GM23338 (cell line): ENCODE measurements around the gene SUSD3. TPM values are rescaled to one million over a fixed set of nuclear protein-coding genes. Genes with fewer than 3 reads are reported as not detected.

ENCODE experiments used
- ATAC-seq: fragments of 200-7000 bp; cut with Tn5 transposase; 3 replicates; pipeline ENCODE4 v1.9.1; 2020
- DNase-seq: peaks from one replicate; pipeline ENCODE4 v3.0.0-alpha.2; 2015; ENCODE audit warnings: low spot score
- H2AFZ ChIP-seq: fragments of 200-600 bp; sonication (generic); 2 replicates; pipeline ENCODE4 v1.8.0; 2016; ENCODE audit warnings: antibody characterized with exemption, mild to moderate bottlenecking, moderate library complexity
- H3F3A ChIP-seq: fragments of 200-600 bp; sonication (generic); replicated peaks from 2 replicates; pipeline ENCODE4 v1.8.0; 2017; ENCODE audit warnings: antibody characterized with exemption, mixed run types, low read depth
- H3K27ac ChIP-seq: fragments of 200-600 bp; sonication (generic); 2 replicates; pipeline ENCODE4 v1.6.1; 2016; ENCODE audit warnings: low read depth
- H3K27me3 ChIP-seq: fragments of 200-600 bp; sonication (generic); 2 replicates; pipeline ENCODE4 v1.8.0; 2016; ENCODE audit warnings: mild to moderate bottlenecking, mixed run types, moderate library complexity; ENCODE audit not compliant: insufficient read depth
- H3K36me3 ChIP-seq: fragments of 200-600 bp; sonication (generic); 2 replicates; pipeline ENCODE4 v1.8.0; 2016; ENCODE audit warnings: mild to moderate bottlenecking; ENCODE audit not compliant: insufficient read depth
- H3K4me1 ChIP-seq: fragments of 200-600 bp; sonication (generic); 2 replicates; pipeline ENCODE4 v1.8.0; 2016; ENCODE audit warnings: mild to moderate bottlenecking, moderate library complexity; ENCODE audit not compliant: insufficient read depth
- H3K4me2 ChIP-seq: fragments of 200-600 bp; sonication (generic); 2 replicates; pipeline ENCODE4 v1.7.1; 2017; ENCODE audit warnings: mixed run types
- H3K4me3 ChIP-seq: fragments of 200-600 bp; sonication (generic); 2 replicates; pipeline ENCODE4 v1.6.1; 2016; ENCODE audit warnings: mixed run types
- H3K79me2 ChIP-seq: fragments of 200-600 bp; sonication (generic); replicated peaks from 2 replicates; pipeline ENCODE4 v1.8.0; 2017; ENCODE audit warnings: mild to moderate bottlenecking; ENCODE audit not compliant: insufficient read depth
- H3K9me2 ChIP-seq: fragments of 200-600 bp; sonication (generic); 2 replicates; pipeline ENCODE4 v1.8.0; 2017; ENCODE audit not compliant: insufficient read depth
- H4K20me1 ChIP-seq: fragments of 200-600 bp; sonication (generic); replicated peaks from 2 replicates; pipeline ENCODE4 v1.8.0; 2017; ENCODE audit warnings: mild to moderate bottlenecking; ENCODE audit not compliant: insufficient read depth
- H3K27ac Mint-ChIP-seq: 2 replicates; pipeline ENCODE4 v1.8.0; 2020; ENCODE audit warnings: inconsistent platforms, mild to moderate bottlenecking, moderate library complexity, mixed read lengths
- H3K27me3 Mint-ChIP-seq: 3 replicates; pipeline ENCODE4 v1.8.0; 2022; ENCODE audit warnings: low read depth, mild to moderate bottlenecking, moderate library complexity, mixed read lengths, inconsistent platforms; ENCODE audit not compliant: insufficient read depth, poor library complexity
- H3K36me3 Mint-ChIP-seq: 3 replicates; pipeline ENCODE4 v1.8.0; 2021; ENCODE audit warnings: low read depth, mild to moderate bottlenecking, inconsistent platforms, moderate library complexity, mixed read lengths
- H3K4me1 Mint-ChIP-seq: 3 replicates; pipeline ENCODE4 v1.8.0; 2020; ENCODE audit warnings: mild to moderate bottlenecking, inconsistent platforms, mixed read lengths
- H3K4me3 Mint-ChIP-seq: 3 replicates; pipeline ENCODE4 v1.8.0; 2021; ENCODE audit warnings: moderate library complexity, mild to moderate bottlenecking, inconsistent platforms, mixed read lengths
- H3K9me3 Mint-ChIP-seq: 3 replicates; pipeline ENCODE4 v1.8.0; 2020; ENCODE audit warnings: moderate library complexity, mild to moderate bottlenecking, inconsistent platforms, mixed read lengths
- CREB1 ChIP-seq: fragments of 250-450 bp; sonication (Bioruptor Pico); IDR thresholded peaks from 2 replicates; pipeline ENCODE4 v1.5.0; 2020; ENCODE audit warnings: low read depth, mild to moderate bottlenecking, moderate library complexity
- EZH2 ChIP-seq: fragments of 200-600 bp; sonication (generic); IDR thresholded peaks from one replicate; pipeline ENCODE4 v1.8.0; 2017; ENCODE audit warnings: antibody characterized with exemption, mild to moderate bottlenecking, low read depth; ENCODE audit not compliant: unreplicated experiment
- EZH2phosphoT487 ChIP-seq: fragments of 200-600 bp; sonication (generic); IDR thresholded peaks from one replicate; pipeline ENCODE4 v1.8.1; 2018; ENCODE audit warnings: antibody characterized with exemption; ENCODE audit not compliant: unreplicated experiment
- JUNB ChIP-seq: IDR thresholded peaks from one replicate; pipeline ENCODE4 v1.6.1; 2016; ENCODE audit warnings: antibody characterized with exemption; ENCODE audit not compliant: unreplicated experiment
- NANOG ChIP-seq: IDR thresholded peaks from 2 replicates; pipeline ENCODE4 v1.6.1; 2016; ENCODE audit warnings: antibody characterized with exemption, borderline replicate concordance
- POLR2AphosphoS5 ChIP-seq: IDR thresholded peaks from 2 replicates; pipeline ENCODE4 v1.6.1; 2016; ENCODE audit warnings: antibody characterized with exemption, low read depth
- STAT1 ChIP-seq: IDR thresholded peaks from one replicate; pipeline ENCODE4 v1.6.1; 2016; ENCODE audit warnings: antibody characterized with exemption; ENCODE audit not compliant: unreplicated experiment
- ZNF114 ChIP-seq: fragments of 250-450 bp; sonication (Bioruptor Pico); IDR thresholded peaks from 2 replicates; pipeline ENCODE4 v1.5.0; 2020; ENCODE audit warnings: mild to moderate bottlenecking, moderate library complexity
- ZNF331 ChIP-seq: fragments of 250-450 bp; sonication (Bioruptor Pico); IDR thresholded peaks from 2 replicates; pipeline ENCODE4 v1.5.0; 2020; ENCODE audit warnings: low read depth, mild to moderate bottlenecking, moderate library complexity
- polyA plus RNA-seq: library from polyadenylated mRNA; unstranded; fragments of >200 nt; fragmentation: Nextera tagmentation; extraction: Ambion mirVana; gene quantifications from 2 replicates; pipeline ENCODE4 v1.2.1, GENCODE V29; 2016
- total RNA-seq: library from RNA; depleted of rRNA; stranded (reverse); fragments of >200 nt; shearing (Covaris generic); gene quantifications from 2 replicates; pipeline ENCODE4 v1.2.3, GENCODE V29; 2014
- TF ChIP-seq, protein P1 (sequence below): IDR thresholded peaks from 2 replicates; pipeline ENCODE4 v1.6.1; 2016; ENCODE audit warnings: antibody characterized with exemption
- TF ChIP-seq, protein P2 (sequence below): IDR thresholded peaks from one replicate; pipeline ENCODE4 v1.6.1; 2018; ENCODE audit warnings: antibody characterized with exemption; ENCODE audit not compliant: unreplicated experiment
- TF ChIP-seq, protein P3 (sequence below): fragments of 250-450 bp; sonication (Bioruptor Pico); IDR thresholded peaks from 2 replicates; pipeline ENCODE4 v1.5.0; 2020; ENCODE audit warnings: mild to moderate bottlenecking, moderate library complexity
- TF ChIP-seq, protein P4 (sequence below), 2 experiments: fragments of 200-600 bp in 1 of 2; sonication (generic) in 1 of 2; conservative IDR thresholded peaks; 2 replicates each; pipeline versions ENCODE4 v1.5.1 to v1.6.1; 2016 to 2017; ENCODE audit warnings: antibody characterized with exemption in 2 of 2, low read depth in 2 of 2, mild to moderate bottlenecking in 2 of 2, moderate library complexity in 1 of 2

SUSD3 gene
- total and polyA plus RNA-seq, 2 experiments from 2014 or later: 6.9 to 20.1 TPM

DNA sequence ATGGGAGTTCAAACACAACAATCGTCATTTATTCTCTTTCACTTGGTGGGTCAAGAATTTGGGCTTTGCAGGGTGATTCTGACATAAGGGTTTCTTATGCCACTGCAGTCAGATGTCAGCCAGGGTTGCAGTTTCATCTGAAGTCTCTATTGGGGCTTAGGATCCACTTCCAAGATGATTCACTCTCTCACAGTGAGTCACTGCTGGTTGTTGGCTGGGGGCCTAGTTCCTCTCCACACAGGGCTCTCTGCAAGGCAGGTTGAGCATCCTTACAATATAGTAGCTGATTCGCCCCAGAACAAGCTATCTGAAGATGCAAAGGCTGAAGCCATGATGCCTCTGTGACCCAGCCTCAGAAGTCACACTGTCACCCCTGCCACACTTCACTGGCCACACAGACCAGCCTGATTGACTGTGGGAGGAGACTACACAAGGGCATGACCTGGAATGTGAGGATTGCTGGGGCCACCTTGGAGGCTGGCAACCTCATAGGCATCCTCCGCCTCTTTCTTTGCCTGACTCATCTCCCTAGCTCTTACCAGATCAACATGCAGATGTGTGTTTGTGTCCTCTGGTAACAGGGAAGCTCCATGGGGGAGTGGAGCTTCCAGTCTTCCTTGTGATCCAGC, 33.1 kb downstream of the SUSD3 start:
- H3F3A ChIP-seq: 0 out of 2 replicates have a peak, but pooled peaks cover 8% of the 10 kb centered on the region
- TF ChIP-seq ZNF114 (CRISPR knock-in tag): no peak
- TF ChIP-seq, protein P1, sequence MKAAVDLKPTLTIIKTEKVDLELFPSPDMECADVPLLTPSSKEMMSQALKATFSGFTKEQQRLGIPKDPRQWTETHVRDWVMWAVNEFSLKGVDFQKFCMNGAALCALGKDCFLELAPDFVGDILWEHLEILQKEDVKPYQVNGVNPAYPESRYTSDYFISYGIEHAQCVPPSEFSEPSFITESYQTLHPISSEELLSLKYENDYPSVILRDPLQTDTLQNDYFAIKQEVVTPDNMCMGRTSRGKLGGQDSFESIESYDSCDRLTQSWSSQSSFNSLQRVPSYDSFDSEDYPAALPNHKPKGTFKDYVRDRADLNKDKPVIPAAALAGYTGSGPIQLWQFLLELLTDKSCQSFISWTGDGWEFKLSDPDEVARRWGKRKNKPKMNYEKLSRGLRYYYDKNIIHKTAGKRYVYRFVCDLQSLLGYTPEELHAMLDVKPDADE: no peak
- no peak for TF ChIP-seq EZH2
- no peak for TF ChIP-seq JUNB
- TF ChIP-seq, protein P2, sequence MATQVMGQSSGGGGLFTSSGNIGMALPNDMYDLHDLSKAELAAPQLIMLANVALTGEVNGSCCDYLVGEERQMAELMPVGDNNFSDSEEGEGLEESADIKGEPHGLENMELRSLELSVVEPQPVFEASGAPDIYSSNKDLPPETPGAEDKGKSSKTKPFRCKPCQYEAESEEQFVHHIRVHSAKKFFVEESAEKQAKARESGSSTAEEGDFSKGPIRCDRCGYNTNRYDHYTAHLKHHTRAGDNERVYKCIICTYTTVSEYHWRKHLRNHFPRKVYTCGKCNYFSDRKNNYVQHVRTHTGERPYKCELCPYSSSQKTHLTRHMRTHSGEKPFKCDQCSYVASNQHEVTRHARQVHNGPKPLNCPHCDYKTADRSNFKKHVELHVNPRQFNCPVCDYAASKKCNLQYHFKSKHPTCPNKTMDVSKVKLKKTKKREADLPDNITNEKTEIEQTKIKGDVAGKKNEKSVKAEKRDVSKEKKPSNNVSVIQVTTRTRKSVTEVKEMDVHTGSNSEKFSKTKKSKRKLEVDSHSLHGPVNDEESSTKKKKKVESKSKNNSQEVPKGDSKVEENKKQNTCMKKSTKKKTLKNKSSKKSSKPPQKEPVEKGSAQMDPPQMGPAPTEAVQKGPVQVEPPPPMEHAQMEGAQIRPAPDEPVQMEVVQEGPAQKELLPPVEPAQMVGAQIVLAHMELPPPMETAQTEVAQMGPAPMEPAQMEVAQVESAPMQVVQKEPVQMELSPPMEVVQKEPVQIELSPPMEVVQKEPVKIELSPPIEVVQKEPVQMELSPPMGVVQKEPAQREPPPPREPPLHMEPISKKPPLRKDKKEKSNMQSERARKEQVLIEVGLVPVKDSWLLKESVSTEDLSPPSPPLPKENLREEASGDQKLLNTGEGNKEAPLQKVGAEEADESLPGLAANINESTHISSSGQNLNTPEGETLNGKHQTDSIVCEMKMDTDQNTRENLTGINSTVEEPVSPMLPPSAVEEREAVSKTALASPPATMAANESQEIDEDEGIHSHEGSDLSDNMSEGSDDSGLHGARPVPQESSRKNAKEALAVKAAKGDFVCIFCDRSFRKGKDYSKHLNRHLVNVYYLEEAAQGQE: no peak
- no peak for TF ChIP-seq POLR2AphosphoS5
- TF ChIP-seq CREB1: no peak
- TF ChIP-seq NANOG: no peak
- no peak for TF ChIP-seq STAT1
- TF ChIP-seq, protein P3, sequence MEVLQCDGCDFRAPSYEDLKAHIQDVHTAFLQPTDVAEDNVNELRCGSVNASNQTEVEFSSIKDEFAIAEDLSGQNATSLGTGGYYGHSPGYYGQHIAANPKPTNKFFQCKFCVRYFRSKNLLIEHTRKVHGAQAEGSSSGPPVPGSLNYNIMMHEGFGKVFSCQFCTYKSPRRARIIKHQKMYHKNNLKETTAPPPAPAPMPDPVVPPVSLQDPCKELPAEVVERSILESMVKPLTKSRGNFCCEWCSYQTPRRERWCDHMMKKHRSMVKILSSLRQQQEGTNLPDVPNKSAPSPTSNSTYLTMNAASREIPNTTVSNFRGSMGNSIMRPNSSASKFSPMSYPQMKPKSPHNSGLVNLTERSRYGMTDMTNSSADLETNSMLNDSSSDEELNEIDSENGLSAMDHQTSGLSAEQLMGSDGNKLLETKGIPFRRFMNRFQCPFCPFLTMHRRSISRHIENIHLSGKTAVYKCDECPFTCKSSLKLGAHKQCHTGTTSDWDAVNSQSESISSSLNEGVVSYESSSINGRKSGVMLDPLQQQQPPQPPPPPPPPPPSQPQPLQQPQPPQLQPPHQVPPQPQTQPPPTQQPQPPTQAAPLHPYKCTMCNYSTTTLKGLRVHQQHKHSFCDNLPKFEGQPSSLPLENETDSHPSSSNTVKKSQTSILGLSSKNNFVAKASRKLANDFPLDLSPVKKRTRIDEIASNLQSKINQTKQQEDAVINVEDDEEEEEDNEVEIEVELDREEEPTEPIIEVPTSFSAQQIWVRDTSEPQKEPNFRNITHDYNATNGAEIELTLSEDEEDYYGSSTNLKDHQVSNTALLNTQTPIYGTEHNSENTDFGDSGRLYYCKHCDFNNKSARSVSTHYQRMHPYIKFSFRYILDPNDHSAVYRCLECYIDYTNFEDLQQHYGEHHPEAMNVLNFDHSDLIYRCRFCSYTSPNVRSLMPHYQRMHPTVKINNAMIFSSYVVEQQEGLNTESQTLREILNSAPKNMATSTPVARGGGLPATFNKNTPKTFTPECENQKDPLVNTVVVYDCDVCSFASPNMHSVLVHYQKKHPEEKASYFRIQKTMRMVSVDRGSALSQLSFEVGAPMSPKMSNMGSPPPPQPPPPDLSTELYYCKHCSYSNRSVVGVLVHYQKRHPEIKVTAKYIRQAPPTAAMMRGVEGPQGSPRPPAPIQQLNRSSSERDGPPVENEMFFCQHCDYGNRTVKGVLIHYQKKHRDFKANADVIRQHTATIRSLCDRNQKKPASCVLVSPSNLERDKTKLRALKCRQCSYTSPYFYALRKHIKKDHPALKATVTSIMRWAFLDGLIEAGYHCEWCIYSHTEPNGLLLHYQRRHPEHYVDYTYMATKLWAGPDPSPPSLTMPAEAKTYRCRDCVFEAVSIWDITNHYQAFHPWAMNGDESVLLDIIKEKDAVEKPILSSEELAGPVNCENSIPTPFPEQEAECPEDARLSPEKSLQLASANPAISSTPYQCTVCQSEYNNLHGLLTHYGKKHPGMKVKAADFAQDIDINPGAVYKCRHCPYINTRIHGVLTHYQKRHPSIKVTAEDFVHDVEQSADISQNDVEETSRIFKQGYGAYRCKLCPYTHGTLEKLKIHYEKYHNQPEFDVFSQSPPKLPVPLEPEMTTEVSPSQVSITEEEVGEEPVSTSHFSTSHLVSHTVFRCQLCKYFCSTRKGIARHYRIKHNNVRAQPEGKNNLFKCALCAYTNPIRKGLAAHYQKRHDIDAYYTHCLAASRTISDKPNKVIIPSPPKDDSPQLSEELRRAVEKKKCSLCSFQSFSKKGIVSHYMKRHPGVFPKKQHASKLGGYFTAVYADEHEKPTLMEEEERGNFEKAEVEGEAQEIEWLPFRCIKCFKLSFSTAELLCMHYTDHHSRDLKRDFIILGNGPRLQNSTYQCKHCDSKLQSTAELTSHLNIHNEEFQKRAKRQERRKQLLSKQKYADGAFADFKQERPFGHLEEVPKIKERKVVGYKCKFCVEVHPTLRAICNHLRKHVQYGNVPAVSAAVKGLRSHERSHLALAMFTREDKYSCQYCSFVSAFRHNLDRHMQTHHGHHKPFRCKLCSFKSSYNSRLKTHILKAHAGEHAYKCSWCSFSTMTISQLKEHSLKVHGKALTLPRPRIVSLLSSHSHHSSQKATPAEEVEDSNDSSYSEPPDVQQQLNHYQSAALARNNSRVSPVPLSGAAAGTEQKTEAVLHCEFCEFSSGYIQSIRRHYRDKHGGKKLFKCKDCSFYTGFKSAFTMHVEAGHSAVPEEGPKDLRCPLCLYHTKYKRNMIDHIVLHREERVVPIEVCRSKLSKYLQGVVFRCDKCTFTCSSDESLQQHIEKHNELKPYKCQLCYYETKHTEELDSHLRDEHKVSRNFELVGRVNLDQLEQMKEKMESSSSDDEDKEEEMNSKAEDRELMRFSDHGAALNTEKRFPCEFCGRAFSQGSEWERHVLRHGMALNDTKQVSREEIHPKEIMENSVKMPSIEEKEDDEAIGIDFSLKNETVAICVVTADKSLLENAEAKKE (CRISPR knock-in tag): no peak
- TF ChIP-seq, protein P4, sequence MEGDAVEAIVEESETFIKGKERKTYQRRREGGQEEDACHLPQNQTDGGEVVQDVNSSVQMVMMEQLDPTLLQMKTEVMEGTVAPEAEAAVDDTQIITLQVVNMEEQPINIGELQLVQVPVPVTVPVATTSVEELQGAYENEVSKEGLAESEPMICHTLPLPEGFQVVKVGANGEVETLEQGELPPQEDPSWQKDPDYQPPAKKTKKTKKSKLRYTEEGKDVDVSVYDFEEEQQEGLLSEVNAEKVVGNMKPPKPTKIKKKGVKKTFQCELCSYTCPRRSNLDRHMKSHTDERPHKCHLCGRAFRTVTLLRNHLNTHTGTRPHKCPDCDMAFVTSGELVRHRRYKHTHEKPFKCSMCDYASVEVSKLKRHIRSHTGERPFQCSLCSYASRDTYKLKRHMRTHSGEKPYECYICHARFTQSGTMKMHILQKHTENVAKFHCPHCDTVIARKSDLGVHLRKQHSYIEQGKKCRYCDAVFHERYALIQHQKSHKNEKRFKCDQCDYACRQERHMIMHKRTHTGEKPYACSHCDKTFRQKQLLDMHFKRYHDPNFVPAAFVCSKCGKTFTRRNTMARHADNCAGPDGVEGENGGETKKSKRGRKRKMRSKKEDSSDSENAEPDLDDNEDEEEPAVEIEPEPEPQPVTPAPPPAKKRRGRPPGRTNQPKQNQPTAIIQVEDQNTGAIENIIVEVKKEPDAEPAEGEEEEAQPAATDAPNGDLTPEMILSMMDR (conservative IDR thresholded peaks at IDR 0.05; ENCODE audit: low read depth in 2 of 2): no peak
- TF ChIP-seq ZNF331 (CRISPR knock-in tag): no peak
- TF ChIP-seq EZH2phosphoT487: no peak
- H4K20me1 ChIP-seq: no peaks in the 10 kb centered on the region
- Mint-ChIP-seq H3K4me1 (peaks cover 7% of the 10 kb centered on the region), H3K9me3 (peaks cover 3% of the 10 kb centered on the region; the same call in 1 of the 3 replicates), H3K27ac (no peak overlapping the region), H3K4me3 (no peak overlapping the region), H3K27me3 (peaks cover 9% of the 10 kb centered on the region), H3K36me3 (peaks cover 2% of the 10 kb centered on the region; the same call in 2 of the 3 replicates)
- H3K4me1 ChIP-seq: 0 out of 2 replicates have a peak, but pooled peaks cover 3% of the 10 kb centered on the region
- H3K9me2 ChIP-seq: no peaks in the 10 kb centered on the region
- no peaks in the 10 kb centered on the region for H3K79me2 ChIP-seq
- no peak overlapping the region for H2AFZ ChIP-seq
- H3K27ac ChIP-seq: no peak overlapping the region
- no peak overlapping the region for H3K4me3 ChIP-seq
- H3K36me3 ChIP-seq: no peaks in the 10 kb centered on the region; the same call in 1 of the 2 replicates
- no peak overlapping the region for H3K4me2 ChIP-seq
- H3K27me3 ChIP-seq: no peaks in the 10 kb centered on the region; the same call in 1 of the 2 replicates
- no peak for ATAC-seq
- no peak for DNase-seq
